Hematopoietic multipotent progenitor cell treated with erythropoietin and hydrocortisone succinate and interleukin-3 and kit ligand, for 4 days (in vitro differentiated cells): ENCODE measurements around the gene INSRR.

ENCODE experiments used
- DNase-seq: peaks from one replicate; pipeline ENCODE4 v3.0.0-alpha.2; 2015

The INSRR gene

DNA sequence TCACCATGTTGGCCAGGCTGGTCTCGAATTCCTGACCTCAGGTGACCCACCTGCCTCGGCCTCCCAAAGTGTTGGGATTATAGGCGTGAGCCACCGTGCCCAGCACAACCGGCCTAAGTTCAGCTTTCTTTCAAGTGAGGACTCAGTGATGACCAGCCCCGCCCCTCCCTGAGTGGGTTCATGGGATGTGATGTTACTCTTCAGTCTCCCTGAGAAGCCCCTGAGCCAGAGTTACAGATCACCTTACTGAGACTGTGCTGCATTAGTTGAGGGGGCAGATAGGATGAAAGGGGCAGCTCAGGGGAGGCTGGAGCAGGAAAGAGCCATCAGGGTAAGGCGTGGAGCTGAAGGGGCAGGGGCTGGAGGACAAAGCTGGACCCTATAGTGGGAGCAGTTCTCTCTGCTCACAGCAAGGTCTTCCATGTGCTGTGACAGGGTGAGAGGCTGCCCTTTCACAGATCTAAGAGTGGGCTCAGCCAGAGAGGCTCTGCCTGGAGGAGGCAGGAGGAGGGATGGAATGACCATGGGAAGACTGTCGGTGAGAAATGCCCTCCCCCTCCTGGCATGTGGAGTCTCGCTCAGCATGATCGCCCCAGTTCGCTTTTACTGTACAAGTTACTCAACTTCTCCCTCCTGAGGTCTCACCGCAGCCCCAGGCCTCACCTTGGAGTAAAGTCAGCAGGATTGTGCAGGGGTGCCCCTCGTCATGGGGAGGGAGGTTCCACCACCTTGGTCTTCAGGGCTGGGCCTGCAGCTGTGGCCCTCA is 55.6 kb downstream of the INSRR start:
- no peak for DNase-seq

DNA sequence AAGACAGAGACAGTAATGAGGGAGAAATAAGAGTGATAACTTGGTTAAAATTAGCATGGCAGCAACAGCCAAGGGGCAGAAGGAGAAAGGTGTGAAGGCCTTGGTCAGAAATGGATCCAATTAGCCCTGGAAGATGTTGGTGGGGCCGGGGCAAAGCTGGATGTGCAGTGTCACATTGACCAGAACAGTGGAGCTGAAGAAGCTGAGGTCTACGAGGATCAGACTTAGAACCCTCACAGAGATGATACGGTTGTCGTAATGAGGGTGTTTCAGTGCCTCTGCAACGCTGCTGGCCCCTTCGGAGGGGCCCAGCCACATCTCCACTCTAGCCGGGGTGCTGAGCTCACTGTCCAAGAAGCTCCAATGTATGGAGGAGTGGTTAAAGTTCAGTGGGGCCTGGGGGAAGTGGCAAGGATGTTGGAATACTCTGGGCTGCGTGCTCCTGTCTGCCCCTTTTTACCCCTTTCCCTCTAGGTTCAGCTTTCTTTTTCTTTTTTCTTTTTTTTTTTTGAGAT is 56.4 kb downstream of the INSRR start:
- DNase-seq = no peak

DNA sequence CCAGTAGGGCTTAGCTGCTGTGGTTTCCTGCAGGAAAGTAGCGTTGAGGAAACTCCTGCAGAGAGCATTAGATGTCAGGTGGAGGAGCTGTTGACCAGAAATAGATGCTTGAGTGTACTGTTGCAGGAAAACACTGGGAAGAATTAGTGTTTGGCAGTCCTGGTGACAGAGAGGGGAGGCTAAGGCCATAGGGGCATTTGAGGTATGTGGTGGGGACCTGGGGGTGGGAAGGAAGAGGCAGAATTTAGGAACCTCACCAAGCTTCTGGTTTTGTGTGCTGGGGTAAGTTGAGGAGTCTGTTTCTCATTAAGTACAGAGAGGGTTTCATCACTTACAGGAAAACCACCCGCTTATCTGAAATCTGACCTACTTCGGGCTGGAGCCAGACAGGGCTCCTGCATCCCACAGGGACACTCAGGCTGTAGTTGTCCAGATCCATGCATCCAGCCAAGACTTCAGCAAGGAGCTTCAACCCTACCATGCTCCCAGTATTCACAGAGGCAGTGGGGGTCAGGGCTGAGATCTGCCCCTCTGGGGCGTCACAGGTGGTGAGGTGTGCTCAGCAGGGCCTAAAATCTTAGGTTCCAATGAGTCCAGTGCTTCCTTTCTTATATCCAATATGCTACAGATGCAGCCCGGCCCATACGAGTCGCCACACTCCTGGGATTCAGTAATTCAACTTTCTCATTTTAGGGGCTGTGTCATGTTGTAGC is 57.4 kb downstream of the INSRR start:
- peak; percentile 24 for DNase-seq

DNA sequence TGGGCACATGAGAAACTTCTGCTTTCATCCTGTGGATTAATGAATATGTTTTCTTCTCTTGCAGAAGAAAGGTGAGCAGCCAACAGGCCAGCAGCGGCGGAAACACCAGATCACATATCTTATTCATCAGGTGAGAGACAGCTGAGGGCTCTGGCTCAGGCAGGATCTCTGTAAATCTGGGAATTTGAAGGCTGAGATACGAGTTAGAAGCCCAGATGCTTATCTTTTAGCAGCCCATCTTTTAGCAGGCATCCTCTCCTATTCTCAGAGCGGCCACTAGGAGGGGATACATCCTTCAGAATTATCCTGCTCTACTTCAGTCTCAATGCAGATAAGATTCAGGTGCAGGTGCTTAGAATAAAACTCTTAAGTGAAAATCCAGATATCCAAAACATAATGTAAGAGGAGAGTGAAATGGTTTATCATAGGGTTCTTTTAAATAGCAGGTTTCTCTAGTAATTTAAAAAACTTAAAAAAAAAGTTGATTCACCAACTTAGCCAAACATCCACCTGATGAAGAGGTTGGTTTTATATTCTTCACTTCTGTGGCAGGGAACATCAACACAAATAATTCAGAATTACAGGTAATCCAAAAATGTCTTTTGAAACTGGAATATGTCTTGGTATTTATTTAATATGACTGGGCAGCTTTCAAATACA is 61.6 kb downstream of the INSRR start:
- peak; percentile 81 for DNase-seq

DNA sequence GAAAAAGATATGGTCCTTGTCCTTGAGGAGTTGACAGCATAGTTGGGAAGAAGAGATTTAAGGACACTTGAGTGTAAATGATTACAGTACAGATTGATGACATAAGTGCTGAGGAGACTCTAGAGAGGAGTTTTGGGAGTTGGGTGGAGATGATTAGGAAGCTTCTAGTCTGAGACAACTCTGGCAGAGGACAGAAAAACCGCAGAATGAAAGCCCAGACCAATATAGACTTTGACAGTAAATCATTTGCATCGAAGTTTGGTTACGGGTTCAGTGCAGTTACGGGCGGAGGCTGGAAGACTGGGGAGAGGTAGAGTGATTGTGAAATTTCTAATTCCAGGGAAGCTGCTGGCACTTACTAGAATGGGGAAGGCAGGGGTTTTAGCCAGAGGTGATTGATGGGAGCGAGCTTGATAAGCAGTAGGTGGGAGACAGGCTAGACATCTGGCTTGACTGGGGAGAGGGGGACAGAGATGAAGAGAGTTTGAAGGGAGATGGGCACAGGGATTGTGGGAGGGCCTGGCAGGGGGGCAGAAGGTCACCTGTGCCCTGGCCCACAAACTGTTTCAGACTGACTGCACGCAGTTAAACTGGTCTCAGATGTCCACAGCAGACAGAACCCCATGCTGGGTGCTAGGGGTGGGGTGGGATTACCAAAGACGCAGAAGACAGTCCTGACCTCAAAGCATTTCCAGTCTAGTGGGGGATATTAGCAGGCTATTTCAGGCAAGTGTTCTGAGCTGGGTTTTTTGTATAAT is 62.4 kb downstream of the INSRR start:
- no peak for DNase-seq

DNA sequence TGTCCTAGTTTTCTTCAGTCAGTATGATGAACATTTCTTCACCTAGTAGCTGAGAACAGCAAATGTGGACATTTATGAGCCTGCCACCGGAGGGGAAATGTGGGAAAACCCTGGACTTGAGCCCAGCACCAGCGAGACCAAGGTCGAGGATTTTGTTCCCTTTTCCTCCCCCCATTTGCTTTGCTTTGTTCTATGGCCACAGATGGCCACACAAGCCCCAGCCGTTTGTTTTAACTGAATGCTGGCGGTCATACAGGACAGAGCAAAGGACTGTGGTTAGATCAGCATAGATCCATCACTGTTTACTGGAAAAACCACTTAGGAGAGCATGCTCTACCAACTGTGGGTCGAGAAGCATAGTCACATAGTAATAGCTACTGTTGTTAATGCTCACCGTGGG is 63.1 kb downstream of the INSRR start:
- DNase-seq = peak; percentile 29

DNA sequence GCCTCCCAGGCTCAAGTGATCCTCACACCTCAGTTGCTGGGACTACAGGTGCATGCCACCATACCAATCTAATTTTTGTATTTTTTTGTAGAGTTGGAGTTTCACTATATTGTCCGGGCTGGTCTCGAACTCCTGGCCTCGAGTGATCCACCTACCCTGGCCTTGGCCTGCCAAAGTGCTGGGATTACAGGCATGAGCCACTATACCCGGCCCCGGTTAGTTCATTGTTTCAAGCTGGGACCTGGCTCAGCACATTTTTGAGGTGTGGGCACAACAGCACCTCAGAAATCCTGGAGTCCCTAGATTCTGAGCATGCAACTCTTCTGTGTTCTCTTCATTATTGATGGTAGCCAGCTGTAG is 63.6 kb downstream of the INSRR start:
- no peak for DNase-seq

DNA sequence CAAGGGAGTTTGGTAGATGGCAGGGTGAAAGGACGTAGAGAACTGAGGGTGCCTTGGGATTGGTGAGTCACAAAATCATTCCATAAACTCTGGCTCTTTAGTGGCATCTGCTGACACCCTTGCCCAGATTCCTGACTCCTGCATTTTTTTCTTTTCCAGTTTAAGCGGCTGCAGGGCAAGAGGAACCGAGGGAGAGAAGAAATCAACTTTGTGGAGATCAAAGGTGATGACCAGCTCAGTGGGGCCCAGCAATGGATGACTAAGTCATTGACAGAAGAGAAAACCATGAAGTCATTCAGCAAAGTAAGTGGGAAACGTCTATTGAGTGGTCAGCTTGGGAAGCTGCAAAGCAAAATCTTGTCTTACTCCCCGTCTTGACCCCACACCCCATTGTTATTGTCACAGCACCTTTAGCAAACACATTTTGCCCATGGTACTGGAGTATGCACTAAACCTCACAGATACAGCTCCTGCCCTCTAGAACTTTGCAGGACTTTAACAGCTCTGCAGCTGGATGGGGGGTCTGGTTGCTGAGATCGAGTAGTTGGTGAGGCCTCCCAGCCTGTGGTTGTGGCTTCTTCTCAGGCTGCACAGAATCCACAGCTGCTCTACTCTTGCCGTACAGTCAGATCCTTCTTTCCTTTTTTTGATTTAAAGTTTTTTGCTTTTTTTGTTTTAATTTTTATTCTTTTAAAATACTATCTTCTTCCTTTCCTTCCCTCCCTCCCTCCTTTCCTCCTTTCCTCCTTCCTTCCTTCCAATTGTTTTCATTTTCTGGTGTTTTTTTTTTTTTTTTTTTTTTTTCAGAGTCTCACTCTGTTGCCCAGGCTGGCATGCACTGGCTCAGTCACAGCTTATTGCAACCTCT is 64.2 kb downstream of the INSRR start:
- DNase-seq = peak; percentile 43
